GM10266 (cell line): ENCODE data around the gene ST7.

Experiments
- DNase-seq: peaks from one replicate; pipeline ENCODE4 v3.0.0; 2012; ENCODE audit errors: extremely low spot score
- CTCF ChIP-seq: IDR thresholded peaks from 2 replicates; pipeline ENCODE4 v1.5.1; 2012; ENCODE audit warnings: mild to moderate bottlenecking, low read depth; ENCODE audit not compliant: control insufficient read depth, insufficient read depth; ENCODE audit errors: missing control alignments

ST7 gene

GRCh38 chr7:117203205-117203604, 249.9 kb downstream of the ST7 start:
- no peak for DNase-seq

GRCh38 chr7:117205873-117206272, 252.6 kb downstream of the ST7 start:
- no peak for DNase-seq
- no peak for TF ChIP-seq CTCF

More at GRCh38 chr7:117203205-117203604, 249.9 kb downstream of the ST7 start:
- TF ChIP-seq CTCF: no peak

GRCh38 chr7:117208257-117208656, 255.0 kb downstream of the ST7 start:
- TF ChIP-seq CTCF: no peak
- DNase-seq: no peak

- no peak for DNase-seq
- no peak for TF ChIP-seq CTCF
These were observed 257.1 kb downstream of the ST7 start for GRCh38 chr7:117210397-117210796.

- DNase-seq: no peak
- no peak for TF ChIP-seq CTCF
These were observed 257.6 kb downstream of the ST7 start for GRCh38 chr7:117210908-117211307.

GRCh38 chr7:117211614-117212013, 258.3 kb downstream of the ST7 start:
- no peak for DNase-seq
- TF ChIP-seq CTCF: no peak

- peak; percentile 88 for TF ChIP-seq CTCF
- DNase-seq: peak; percentile 47
These were observed 259.9 kb downstream of the ST7 start for GRCh38 chr7:117212969-117213877.
